ENCODE measurements around the gene ADGRF1.

ADGRF1 gene

DNA sequence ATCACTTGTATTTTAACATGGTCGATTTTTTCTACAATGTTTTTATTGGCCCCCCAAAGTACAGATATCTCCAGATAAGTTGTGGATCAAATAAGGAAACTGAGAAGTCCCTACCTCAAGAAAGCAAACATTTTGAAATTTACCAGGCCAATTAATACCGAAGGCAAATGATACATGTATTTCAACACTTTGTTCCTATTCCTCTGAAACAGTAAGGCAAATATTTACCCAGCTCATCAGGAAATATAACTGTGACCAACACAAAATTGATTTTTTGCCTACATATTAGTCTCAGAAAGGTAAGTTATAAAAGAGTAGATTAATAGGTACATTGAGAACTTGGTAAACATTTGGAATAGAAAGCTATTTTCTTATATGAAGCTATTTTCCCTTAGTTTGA lies 69.1 kb downstream of the ADGRF1 start:
- DNase-seq, result no peak

DNA sequence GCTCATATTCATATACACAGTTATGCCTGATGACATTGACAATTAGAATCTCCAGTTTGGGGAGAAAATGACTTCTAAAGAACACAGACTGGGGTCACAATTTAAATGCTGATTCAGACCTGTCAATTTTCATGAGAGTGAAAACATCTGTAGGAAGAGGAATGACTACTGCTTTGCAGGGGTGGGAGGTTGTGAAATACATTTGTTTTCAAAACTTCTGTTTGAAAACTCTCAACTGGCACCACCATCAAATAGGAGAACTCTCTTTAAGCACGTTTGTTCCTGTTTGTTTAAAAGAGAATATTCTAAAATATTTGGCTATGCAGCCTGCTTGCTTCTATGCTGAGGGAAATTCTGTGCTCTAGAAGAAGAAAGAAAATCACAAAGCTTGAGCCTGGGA lies 69.6 kb downstream of the ADGRF1 start:
- no peak for DNase-seq

DNA sequence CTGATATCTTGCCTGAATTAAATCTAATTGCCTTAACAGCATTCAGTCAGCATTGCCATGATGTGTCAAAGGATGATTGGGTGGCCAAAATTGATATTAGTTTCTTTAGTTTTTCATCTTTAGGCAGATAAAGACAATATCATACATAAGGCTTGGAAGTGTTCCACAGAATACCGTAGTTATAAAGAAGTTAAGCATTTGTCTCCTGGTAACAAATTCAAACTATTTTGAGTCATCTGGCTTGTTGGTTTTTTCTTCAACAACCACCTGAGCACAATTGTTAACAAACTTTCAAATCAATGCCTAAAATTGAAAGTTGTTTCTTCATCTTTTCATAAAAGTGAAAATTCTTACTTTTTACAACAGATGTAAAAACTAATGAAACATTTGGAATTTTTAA lies 72.9 kb downstream of the ADGRF1 start:
- DNase-seq, result no peak

DNA sequence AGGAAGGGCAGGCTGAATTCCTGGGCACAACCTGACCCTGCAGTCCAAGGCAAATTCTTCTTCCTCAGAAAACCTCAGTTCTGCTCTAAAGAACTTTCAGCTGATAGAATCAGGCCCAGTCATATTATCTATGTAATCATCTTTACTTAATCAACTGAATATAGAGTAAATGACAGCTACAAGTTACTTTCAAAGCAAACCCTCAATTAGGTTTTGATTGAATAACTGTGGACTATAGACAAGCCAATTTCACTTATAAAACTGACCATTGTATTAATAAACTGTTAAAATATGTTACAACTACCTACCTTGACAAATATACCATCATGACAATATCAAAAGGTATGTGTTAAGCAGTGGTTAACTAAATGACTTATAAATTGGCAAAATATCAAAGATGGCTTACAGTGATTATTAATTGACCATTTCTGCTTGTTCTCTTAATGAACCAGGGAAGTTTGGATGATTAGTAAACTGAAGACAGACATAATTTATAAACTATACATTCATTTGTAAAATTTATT lies 74.2 kb downstream of the ADGRF1 start:
- no peak for DNase-seq

DNA sequence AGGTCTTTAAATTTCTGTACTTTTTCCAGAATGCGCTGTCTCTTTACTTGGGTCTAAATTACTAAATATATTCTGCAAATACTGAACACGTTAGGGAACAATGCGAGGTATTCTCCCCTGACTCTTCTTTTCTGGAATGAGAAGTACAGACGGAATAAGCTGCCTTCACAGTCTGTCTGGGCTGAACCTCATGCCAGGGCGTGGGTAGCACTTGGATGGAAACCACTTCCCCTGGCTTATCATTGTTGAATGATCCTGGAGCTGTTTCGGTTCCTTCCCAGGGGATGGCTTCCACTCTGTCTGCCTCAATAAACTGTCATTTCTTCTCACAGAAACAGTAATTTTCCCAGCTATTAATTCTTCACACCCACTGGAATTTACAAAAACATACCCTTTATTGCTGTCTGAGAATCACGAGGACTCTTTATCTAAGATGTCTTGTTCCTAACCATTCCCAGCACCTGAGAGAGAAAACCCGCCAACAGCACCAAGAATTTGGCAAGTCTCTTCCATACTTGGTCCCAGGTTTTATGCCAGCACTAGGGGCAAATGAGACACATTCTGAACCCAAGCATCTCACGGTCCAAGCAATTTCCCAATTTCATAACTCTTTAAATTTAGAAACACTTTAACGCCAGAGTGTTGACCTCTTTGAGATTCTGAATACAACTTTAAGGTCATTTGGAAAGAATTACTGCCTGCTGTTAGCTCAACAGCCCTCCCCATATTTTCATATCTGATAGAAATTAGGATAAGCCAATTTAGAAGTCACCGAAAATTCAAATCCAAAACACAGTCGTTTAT lies 77.2 kb downstream of the ADGRF1 start:
- DNase-seq, result no peak

DNA sequence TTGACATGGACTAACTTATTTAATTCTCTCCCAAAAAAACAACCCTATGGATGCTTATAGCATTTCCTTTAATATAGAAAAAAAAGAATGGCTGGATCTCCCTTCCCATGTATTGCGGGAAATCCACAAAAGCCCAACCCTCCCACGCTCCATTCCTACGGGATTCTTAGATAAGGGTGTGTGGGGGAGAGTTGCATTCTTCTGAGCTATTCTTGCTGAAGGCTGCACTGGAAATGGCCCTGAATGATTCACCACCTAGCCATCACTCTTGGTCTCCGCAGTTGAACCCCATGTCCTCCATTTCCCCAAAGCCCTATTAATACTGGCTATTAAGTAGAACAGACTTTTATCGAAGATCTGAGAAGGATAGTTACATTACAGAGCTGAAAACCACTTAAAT lies 78.5 kb downstream of the ADGRF1 start:
- no peak for DNase-seq

DNA sequence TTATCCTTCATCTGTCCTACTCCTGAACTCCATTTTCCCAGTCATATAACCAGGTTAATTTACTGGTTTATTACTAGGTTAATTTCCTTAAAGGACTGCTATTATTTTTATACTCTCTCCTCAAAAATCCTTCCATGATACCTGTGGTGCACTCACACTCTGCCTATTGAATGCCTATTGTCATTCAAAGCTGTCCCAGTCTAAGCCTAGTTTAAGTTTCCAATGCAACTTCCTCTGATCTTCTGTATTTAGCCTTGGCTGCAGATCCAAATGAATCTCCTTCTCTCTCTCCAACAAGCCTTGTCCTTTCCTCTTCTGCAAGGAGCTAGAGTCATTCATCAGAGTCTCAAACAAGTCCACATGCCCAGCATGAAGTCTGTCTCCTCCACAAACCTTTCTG lies 79.1 kb downstream of the ADGRF1 start:
- DNase-seq, result no peak

DNA sequence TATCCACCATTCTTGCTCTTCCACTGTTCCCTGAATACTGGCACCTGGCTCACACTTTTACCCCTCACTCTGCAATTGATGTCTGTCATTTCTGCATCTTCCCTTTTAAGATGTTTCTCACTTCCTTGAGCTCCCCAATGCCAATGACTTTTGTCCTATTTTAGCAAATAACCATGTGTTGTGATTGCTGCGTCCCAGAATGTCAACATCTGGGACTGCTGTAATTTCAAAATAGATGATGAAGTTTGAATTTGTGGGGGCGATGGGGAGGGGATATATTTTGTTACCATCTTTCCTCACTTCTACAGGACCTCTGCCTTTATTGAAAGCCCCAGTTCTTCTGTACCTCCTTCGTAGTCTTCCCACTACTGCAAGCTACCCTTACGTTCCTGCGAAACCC lies 80.4 kb downstream of the ADGRF1 start:
- DNase-seq, result no peak

DNA sequence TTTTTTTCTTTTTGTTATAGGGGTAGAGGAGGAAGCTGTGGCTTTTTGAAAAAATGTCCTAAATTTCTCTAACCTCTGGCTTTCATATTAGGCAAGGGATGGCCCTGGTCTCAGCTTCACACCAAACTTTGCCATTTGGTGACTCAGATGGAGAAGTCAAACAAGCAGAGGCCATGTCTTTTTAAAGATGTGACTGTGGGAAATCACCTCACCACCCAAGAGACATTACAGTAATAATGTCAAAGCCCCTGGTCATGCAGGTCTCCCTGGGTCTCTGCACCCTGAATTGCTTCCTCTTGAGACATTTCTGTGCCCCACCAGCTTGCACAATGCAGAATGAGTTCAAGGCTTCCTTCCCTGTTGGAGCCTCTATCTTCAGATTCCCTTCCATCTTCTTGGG lies 80.9 kb downstream of the ADGRF1 start:
- no peak for DNase-seq

DNA sequence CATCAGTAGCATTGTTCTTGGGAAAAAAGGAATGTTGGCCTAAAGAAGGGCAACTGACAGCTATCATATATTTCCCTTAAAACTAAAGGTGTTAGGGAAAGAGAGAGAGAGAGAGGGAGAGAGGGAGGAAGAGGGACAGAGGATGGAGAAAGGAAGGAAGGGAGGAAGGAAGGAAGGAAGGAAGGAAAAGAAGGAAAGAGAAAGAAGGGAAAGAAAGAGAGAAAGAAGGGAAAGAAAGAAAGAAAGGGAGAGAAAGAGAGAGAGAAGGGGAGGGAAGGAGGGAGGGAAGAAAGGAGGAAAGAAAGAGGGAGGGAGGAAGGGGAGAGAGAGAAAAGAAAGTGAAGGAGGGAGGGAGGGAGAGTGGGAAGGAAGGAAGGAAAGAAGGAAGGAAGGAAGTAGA lies 82.7 kb downstream of the ADGRF1 start:
- DNase-seq, result no peak

DNA sequence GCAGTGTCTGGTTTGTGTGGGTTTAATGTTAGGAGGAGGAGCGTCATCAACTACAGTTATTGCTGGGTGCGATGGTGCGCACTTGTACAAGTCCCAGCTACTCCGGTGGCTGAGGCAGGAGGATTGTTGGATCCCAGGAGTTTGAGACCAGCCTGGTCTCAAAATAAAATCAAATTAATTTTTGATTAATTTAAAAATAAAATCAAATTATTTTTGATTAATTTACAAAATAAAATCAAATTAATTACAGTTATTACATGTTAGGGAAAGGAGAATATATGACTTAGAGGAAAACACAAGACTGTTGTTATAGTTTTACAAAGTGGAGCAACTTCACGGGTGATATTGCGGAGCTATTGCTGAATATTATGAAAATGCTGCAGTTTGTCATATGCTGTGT lies 85.7 kb downstream of the ADGRF1 start:
- DNase-seq, result no peak

DNA sequence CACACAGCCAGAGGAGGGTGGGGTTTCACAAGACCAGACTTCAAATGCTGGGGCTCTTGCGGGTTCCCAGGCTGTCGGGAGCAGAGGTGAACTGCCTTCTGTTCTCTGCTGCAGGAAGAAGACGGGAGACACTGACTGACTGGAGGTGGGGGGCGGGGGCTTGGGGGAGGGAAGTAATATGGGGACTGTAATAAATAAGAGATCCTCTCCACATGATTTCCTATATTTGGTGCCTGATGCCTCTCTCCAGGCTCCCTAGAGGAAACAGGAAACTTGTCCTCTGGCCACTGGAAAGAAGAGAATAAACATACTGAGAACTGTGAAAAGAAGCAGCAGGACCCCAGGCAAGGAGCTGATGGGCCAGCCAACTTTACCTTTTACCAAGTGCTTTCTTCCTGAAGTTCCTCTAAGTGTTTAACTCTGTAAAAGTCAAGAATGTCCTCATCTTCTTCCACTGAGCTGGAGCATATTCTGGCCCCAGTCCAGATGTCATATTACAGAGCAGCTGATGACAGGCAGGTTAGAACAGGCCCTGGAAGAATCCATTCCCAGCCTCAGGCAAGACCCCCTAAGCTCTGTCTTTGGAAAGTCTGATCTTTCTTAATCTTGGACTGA lies 87.2 kb downstream of the ADGRF1 start:
- no peak for DNase-seq

DNA sequence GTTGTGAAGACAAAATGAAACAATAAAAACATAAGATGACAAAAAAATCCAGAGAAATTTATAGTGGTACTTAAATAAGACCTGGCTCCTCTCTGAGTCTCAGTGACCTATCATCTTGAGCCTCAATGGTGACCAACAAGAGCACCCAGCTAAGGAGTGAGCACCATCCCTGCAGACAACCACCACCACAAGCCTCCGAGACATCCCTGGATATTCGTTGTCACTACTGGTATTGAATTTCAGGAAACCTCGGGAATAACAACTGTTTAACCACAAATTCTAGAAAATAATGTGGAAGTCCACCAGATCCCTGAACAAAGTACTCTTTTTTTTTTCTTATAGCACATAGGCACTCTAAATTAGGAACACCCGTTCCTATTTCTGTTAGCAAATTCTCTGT lies 88.2 kb downstream of the ADGRF1 start:
- no peak for DNase-seq

DNA sequence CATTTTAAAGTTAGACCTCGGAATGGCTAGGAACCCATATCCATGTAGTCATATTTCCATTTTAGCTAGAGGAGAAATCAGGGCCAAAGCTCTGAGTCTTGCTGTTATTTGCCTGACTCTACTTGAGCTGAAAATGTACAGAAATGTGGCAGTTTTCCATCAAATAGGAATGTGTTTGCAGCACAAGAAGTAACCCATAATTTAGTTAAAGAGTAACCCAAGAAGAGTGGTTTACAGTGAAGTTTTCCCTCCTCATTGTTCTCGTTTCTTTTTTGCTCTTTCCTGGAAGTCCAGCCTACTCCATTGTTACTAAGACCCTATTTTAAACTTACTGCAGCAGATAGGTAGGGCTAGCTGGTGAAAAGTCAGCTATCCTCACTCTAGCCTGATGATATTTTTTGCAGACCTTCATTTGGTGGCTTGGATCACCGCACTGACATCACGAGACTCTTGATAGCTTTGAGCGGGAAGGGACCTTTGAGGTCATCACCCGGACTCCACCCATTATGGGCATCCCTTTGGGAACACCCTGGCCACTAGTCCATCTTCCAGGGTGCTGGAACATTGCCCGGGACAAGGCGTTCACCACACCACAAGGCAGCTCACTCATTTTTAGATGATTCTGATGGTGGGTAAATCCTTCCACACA lies 92.4 kb downstream of the ADGRF1 start:
- DNase-seq, result no peak

DNA sequence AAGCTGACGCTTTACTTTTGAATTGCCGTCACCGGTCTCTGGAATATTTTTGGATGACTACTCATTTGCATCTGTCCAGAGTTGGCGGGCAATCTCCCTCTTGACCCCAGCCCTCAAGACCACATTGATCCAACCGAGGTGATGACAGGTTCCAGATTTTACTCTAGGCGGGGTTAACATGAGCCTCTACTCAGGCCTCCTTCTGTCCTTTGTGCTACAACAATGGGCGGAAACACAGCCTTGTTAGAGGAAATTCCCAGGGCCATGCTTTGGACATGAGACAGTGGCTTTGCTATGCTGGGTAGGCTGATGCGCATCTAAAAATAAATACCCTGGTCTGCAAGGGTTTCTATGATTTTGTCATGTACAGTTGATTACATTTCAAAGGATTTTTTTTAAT lies 93.4 kb downstream of the ADGRF1 start:
- DNase-seq, result no peak

All from CD4-positive, alpha-beta T cell treated with Interleukin-10 for 1 hour (primary cell).